Neural cell (in vitro differentiated cells): Measurements from ENCODE around the gene PPFIBP1.

Experiments
- EP300 ChIP-seq: fragments of 450-650 bp; conservative IDR thresholded peaks from 2 replicates; pipeline ENCODE4 v1.6.1; 2014; ENCODE audit warnings: antibody characterized with exemption, mild to moderate bottlenecking, moderate library complexity; ENCODE audit not compliant: poor library complexity, severe bottlenecking
- EZH2 ChIP-seq: fragments of 200-600, 300-800 bp; shearing (Covaris generic), sonication (generic); IDR thresholded peaks from 2 replicates; pipeline ENCODE4 v1.6.1; 2014; ENCODE audit warnings: antibody characterized with exemption, low read length, borderline replicate concordance, mild to moderate bottlenecking; ENCODE audit not compliant: insufficient read depth, poor library complexity, severe bottlenecking
- MXI1 ChIP-seq: fragments of 450-650 bp; conservative IDR thresholded peaks from 2 replicates; pipeline ENCODE4 v1.6.1; 2014; ENCODE audit warnings: antibody characterized with exemption, mild to moderate bottlenecking; ENCODE audit not compliant: poor library complexity, severe bottlenecking
- POLR2AphosphoS5 ChIP-seq: IDR thresholded peaks from 2 replicates; pipeline ENCODE4 v1.6.1; 2012
- RAD21 ChIP-seq: fragments of 450-650 bp; conservative IDR thresholded peaks from 2 replicates; pipeline ENCODE4 v1.6.1; 2014; ENCODE audit warnings: antibody characterized with exemption, mild to moderate bottlenecking, moderate library complexity
- SMC3 ChIP-seq: fragments of 450-650 bp; conservative IDR thresholded peaks from 2 replicates; pipeline ENCODE4 v1.6.1; 2014; ENCODE audit warnings: antibody characterized with exemption, mild to moderate bottlenecking, moderate library complexity; ENCODE audit not compliant: poor library complexity
- TAF1 ChIP-seq: IDR thresholded peaks from 2 replicates; pipeline ENCODE4 v1.6.1; 2012; ENCODE audit warnings: low read depth
- TF ChIP-seq, protein P1 (sequence below): IDR thresholded peaks from 2 replicates; pipeline ENCODE4 v1.6.1; 2012; ENCODE audit warnings: borderline replicate concordance
- TF ChIP-seq, protein P2 (sequence below): fragments of 450-650 bp; IDR thresholded peaks from 2 replicates; pipeline ENCODE4 v1.5.1; 2014; ENCODE audit warnings: antibody characterized with exemption, mild to moderate bottlenecking, moderate library complexity; ENCODE audit not compliant: poor library complexity, severe bottlenecking

DNA sequence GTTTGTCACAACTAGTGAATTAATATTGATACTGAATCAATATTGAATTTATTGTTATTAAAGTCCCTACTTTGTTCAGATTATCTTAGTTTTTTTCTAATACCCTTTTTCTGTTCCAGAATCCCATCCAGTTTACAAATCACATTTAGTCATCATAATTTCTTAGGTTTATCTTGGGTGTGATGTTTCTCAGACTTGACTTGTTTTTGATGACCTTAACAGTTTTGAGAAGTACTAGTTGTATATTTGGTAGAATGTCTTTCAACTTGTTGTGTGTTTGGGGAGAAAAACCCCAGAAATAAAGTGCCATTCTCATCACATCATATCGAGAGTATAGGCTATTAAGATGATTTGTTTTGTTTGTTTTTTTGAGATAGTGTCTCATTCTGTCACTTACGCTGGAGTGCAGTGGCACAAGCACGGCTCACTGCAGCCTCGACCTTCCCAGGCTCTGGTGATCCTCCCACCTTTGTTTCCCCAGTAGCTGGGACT, 206.1 kb downstream of the PPFIBP1 start:
- TF ChIP-seq, protein P1, sequence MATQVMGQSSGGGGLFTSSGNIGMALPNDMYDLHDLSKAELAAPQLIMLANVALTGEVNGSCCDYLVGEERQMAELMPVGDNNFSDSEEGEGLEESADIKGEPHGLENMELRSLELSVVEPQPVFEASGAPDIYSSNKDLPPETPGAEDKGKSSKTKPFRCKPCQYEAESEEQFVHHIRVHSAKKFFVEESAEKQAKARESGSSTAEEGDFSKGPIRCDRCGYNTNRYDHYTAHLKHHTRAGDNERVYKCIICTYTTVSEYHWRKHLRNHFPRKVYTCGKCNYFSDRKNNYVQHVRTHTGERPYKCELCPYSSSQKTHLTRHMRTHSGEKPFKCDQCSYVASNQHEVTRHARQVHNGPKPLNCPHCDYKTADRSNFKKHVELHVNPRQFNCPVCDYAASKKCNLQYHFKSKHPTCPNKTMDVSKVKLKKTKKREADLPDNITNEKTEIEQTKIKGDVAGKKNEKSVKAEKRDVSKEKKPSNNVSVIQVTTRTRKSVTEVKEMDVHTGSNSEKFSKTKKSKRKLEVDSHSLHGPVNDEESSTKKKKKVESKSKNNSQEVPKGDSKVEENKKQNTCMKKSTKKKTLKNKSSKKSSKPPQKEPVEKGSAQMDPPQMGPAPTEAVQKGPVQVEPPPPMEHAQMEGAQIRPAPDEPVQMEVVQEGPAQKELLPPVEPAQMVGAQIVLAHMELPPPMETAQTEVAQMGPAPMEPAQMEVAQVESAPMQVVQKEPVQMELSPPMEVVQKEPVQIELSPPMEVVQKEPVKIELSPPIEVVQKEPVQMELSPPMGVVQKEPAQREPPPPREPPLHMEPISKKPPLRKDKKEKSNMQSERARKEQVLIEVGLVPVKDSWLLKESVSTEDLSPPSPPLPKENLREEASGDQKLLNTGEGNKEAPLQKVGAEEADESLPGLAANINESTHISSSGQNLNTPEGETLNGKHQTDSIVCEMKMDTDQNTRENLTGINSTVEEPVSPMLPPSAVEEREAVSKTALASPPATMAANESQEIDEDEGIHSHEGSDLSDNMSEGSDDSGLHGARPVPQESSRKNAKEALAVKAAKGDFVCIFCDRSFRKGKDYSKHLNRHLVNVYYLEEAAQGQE, result no peak
- TF ChIP-seq, protein P2, sequence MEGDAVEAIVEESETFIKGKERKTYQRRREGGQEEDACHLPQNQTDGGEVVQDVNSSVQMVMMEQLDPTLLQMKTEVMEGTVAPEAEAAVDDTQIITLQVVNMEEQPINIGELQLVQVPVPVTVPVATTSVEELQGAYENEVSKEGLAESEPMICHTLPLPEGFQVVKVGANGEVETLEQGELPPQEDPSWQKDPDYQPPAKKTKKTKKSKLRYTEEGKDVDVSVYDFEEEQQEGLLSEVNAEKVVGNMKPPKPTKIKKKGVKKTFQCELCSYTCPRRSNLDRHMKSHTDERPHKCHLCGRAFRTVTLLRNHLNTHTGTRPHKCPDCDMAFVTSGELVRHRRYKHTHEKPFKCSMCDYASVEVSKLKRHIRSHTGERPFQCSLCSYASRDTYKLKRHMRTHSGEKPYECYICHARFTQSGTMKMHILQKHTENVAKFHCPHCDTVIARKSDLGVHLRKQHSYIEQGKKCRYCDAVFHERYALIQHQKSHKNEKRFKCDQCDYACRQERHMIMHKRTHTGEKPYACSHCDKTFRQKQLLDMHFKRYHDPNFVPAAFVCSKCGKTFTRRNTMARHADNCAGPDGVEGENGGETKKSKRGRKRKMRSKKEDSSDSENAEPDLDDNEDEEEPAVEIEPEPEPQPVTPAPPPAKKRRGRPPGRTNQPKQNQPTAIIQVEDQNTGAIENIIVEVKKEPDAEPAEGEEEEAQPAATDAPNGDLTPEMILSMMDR, result no peak
- TF ChIP-seq POLR2AphosphoS5 (no peak), TAF1 (no peak), RAD21 (no peak), EP300 (no peak), EZH2 (no peak), SMC3 (no peak), MXI1 (no peak)
